HG02943 (cell line): ENCODE measurements around the gene MFRP.

Source experiments
- ATAC-seq: cut with Tn5 transposase; IDR thresholded peaks from one replicate; pipeline ENCODE4 v1.9.1; 2021; ENCODE audit warnings: mild to moderate bottlenecking, low read depth, moderate library complexity; ENCODE audit not compliant: unreplicated experiment

MFRP gene

DNA sequence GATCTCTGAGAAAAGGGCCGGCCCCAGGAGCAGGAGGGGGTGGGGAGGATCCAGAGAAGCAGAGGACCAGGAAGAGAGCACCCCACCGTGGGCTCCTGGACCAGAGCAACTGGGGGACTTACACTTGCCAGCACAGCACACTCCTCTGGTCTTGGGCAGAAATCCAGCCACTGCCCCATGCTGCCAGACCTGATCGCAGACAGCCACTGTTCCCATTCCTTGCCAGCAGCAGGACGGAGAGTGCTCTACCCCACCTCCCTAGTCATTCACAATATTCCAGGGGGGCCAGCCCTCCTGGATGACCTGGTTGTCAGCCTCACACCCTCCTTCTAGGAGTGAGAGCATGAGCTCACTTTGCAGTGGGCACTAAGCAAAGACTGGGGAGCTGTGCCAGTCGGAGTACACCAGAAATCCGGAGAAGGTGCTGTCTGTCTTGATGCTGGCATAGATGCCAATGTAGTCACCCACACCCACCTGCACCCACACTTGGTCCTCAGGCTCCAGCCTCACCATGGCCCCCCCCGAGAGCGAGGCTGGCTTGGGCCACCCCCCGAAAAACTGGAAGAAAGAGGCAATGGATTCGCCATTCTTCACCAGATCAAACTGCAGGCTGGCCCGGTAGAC is 7.4 kb downstream of the MFRP start:
- ATAC-seq = no peak

- no peak for ATAC-seq
Measured at GRCh38 chr11:119338318-119338890, 8.1 kb downstream of the MFRP start.

- ATAC-seq = no peak
Measured at GRCh38 chr11:119337581-119338317, 8.8 kb downstream of the MFRP start.

DNA sequence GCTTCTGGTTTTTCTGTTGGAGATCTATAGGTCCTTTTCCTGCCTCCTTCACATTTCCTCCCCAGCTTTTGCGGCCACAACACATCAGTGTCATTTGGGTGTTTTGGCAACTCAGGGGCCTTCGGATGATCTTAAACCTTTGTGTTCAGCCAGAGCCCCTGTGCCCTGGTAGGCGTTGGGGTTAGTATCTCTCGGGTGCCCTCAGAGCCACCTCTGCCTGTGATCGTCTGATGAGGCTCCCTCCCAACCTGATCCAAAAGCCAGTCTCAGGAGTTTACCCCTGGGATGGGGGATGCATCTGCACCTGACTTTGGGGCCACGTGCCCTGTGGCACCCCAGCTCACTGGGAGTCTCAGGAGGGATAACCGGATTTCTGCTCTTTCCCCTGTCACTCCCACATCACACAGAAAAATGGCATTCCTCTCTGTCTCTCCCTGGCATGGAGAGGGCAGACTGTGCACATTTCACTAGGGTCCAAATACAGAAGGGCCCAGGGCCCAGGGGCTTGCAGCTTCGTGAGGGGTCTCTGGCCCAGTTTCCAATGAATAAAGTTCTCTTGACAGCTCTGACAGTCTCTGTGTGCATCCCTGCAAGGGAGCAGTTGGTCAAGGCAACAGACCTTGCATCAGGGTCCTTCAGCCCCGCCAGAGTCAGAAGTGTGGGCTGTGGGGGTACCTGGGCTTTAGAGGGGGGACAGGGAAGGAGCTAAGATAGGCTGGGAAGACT is 9.6 kb downstream of the MFRP start:
- no peak for ATAC-seq

DNA sequence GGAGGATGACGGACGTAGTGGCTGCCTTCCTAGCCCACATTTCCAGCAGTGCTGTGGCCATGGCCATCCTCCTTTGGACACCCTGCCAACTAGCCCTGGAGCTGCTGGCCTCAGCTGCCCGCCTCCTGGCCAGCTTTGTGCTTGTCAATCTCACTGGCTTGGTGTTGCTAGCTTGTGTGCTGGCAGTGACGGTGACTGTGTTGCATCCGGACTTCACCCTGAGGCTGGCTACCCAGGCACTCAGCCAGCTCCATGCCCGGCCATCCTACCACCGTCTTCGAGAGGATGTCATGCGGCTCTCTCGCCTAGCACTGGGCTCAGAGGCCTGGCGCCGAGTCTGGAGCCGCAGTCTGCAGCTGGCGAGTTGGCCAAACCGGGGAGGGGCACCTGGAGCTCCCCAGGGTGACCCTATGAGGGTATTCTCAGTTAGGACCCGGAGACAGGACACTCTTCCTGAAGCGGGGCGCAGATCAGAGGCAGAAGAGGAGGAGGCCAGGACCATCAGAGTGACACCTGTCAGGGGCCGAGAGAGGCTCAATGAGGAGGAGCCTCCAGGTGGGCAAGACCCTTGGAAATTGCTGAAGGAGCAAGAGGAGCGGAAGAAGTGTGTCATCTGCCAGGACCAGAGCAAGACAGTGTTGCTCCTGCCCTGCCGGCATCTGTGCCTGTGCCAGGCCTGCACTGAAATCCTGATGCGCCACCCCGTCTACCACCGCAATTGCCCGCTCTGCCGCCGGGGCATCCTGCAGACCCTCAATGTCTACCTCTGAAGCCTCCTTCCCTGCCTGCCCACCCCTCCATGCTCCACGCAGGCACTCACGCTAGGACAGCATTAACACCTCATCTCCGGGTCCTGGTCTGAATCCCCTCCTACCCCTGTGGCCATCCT is 10.6 kb downstream of the MFRP start:
- no peak for ATAC-seq

GRCh38 chr11:119335091-119335654 is 11.3 kb downstream of the MFRP start:
- ATAC-seq = no peak

GRCh38 chr11:119334174-119334930 is 12.2 kb downstream of the MFRP start, which contains the start of gene RNF26:
Gene RNF26, plus strand, starts transcription at chr11:119334527. Its CDS starts 596 bp downstream, at chr11:119335123.
- ATAC-seq = peak; percentile 86

GRCh38 chr11:119332111-119332765 is 14.3 kb downstream of the MFRP start:
- ATAC-seq = no peak

- no peak for ATAC-seq
Measured at GRCh38 chr11:119330237-119330636, 16.3 kb downstream of the MFRP start.

DNA sequence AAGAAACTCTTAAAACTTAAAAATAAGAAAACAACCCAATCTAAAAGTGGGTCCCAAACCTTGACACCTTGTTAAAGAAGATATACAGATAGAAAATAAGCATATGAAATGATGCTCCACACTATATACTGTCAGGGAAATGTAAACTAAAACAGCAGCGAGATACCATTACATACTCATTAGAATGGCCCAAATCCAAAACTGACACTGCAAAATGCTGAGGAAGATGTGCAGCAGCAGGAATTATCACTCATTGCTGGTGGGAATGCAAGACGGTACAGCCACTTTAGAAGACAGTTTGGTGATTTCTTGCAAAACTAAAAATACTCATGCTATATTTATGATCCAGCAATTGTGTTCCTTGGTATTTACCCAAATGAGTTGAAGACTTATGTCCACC is 17.2 kb downstream of the MFRP start:
- no peak for ATAC-seq

GRCh38 chr11:119324189-119324588 is 22.3 kb downstream of the MFRP start:
- ATAC-seq = no peak

DNA sequence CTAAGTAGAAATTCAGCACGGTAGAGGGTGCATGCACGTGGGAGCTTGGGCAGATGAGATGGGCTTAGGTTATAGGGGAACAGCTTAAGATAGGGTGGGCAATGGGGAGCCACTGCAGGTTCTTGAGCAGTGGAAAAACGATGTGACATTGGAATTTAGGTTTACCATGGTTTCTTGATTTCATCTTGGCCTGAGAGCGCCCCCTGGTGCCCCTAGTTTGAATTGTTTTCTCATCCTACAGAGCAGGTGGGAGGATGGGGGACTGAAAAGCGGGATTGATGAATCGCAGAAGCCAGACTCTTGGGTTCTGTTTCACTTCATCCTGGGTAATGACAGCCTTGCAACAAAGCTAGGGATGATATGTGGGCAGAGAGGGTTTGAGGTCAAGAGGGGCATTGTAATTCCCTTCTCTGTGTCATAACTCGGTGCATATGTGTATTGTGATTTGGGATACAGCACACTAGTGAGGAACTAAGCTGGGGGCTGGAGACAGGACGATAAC is 22.9 kb downstream of the MFRP start:
- no peak for ATAC-seq

GRCh38 chr11:119322921-119323531 is 23.5 kb downstream of the MFRP start:
- ATAC-seq = no peak

DNA sequence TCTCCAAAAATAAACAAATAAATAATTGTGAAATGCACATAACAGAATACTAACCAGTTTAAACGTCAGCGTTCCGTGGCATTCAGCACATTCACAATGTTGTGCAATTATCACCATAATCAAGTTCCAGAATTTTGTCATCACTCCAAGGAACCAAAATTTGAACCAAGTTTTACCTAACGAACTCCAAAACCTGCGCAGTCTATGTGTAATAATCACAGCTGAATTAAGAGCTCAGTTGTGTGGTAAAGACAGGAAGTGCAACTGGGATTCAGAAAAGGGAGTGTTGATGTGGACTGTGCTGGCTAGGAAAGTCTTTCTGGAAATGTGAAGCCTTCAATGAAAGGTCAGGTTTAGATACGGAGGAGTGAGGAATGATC is 24.2 kb downstream of the MFRP start:
- ATAC-seq = no peak

GRCh38 chr11:119320776-119321524 is 25.6 kb downstream of the MFRP start:
- no peak for ATAC-seq

DNA sequence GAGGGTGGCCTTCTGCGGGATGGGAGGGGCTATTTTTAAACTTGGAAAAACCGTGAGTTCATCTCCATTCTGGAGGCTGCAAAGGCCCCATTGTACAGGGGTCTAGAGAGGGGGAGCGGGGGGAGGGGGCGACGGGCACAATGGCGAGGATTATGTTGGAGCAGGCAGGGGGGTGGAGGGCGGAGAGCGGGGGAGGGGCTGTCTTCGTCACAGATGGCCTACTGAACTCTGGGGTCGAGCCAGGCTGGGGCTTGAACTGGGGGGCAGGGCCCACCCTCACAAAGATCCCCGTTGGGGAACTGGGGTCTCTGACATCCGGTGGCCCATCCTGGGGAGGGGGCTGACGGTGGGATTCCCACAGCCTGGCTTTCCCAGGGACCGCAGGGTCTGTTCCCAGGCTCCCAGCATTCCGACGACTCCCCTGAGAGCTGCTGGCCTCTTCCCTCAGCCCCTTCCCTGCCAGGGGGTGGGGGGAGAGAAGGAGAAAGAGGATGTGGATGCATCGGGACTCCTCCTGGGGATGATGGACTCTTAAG is 26.2 kb downstream of the MFRP start:
- no peak for ATAC-seq

GRCh38 chr11:119319700-119320239 is 26.7 kb downstream of the MFRP start:
- no peak for ATAC-seq
